Vagina (tissue), 2 donors: Measurements from ENCODE around the gene COX8A. TPM values are rescaled to one million over a fixed set of nuclear protein-coding genes. Genes with fewer than 3 reads are reported as not detected.
A peak's percentile ranks its signal among the peaks of the same experiment; 100 is the strongest.

Source experiments
- DNase-seq, 2 donors: peaks; one replicate each; pipeline ENCODE4 v3.0.0-alpha.2; 2017; ENCODE audit errors: extremely low spot score in 2 of 2
- H3K27ac ChIP-seq: fragments of 200-600 bp; sonication (generic); one replicate; pipeline ENCODE4 v1.5.1; 2019
- H3K27me3 ChIP-seq: fragments of 200-600 bp; sonication (generic); one replicate; pipeline ENCODE4 v1.5.1; 2019
- H3K36me3 ChIP-seq, 2 donors: fragments of 200-600 bp; sonication (generic); one replicate each; pipeline ENCODE4 v1.5.1; 2017 to 2019
- H3K4me1 ChIP-seq: fragments of 200-600 bp; sonication (generic); one replicate; pipeline ENCODE4 v1.5.1; 2019
- H3K4me3 ChIP-seq, 2 donors: fragments of 200-600 bp; sonication (generic); 1 replicate in 1 of 2; 2 replicates in 1 of 2; pipeline ENCODE4 v1.5.1; 2016 to 2019
- H3K9me3 ChIP-seq: fragments of 200-600 bp; sonication (generic); one replicate; pipeline ENCODE4 v1.5.1; 2019
- POLR2A ChIP-seq, 2 donors: fragments of 450-650 bp; IDR thresholded peaks; one replicate each; pipeline ENCODE4 v1.6.1; 2017; ENCODE audit warnings: antibody characterized with exemption in 2 of 2, mild to moderate bottlenecking in 2 of 2, moderate library complexity in 2 of 2
- POLR2AphosphoS5 ChIP-seq, 2 donors: sonication (generic); formaldehyde crosslinking; IDR thresholded peaks; one replicate each; pipeline ENCODE4 v1.9.0; 2017; ENCODE audit warnings: antibody characterized with exemption in 2 of 2, mild to moderate bottlenecking in 2 of 2, low read depth in 1 of 2; ENCODE audit not compliant: insufficient read depth in 1 of 2
- intact Hi-C: fragments of 100-400 bp; cut with DNase I; formaldehyde crosslinking; loops from one replicate; pipeline ENCODE4 v1.15.1; 2023
- total RNA-seq: library from RNA; depleted of rRNA; stranded (reverse); fragments of >200 nt; gene quantifications from one replicate; pipeline ENCODE4 v1.2.3, GENCODE V29; 2016
- TF ChIP-seq, protein P1 (sequence below), 3 experiments: fragments of 450-650 bp in 2 of 3; fragments of 200-600 bp in 1 of 3; sonication (generic) in 1 of 3; IDR thresholded peaks; one replicate each; pipeline ENCODE4 v1.5.1; 2017 to 2019; ENCODE audit warnings: antibody characterized with exemption in 3 of 3, mild to moderate bottlenecking in 2 of 3, moderate library complexity in 2 of 3

COX8A gene, protein sequence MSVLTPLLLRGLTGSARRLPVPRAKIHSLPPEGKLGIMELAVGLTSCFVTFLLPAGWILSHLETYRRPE
- total RNA-seq: 383 TPM

DNA sequence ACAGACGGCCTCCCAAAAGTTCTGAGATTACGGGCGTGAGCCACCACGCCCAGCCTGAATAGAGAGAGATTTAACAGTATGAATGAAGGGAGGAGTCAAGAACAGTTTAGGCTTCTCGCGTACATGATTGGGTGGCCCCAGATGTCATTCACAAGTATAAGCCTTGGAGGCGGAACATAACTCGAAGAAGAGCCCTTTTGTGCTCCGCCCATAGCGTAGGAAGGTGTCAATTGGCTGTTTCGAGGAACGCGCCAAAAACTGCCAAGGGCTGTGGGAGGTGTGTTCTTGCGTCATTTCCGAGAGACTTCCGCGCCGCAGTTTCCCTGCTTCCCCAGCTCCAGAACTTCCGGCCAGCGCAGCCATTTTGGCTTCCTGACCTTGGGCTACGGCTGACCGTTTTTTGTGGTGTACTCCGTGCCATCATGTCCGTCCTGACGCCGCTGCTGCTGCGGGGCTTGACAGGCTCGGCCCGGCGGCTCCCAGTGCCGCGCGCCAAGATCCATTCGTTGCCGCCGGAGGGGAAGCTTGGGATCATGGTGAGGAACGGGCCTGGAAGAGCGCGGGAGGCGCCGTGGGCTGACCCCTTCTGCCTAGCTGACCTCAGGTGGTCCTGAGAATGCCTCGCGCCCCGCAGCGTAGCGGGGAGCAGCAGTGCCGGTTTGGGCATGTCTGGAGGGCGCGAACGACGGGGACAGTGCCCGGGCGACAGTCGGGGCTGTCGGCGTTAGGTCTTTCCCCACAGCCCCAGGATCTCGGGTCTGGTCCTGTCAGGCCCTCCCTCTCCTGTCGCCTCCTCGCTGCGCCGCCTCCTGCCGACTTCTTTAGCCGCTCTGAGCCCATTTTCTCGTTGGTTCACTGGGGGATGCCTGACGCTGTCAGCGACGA, at the start of gene COX8A:
COX8A (plus strand) TSS at position 362 of the 885 bp plus-strand sequence; CDS start at position 423, 61 bp downstream.
- H3K4me1 ChIP-seq: peaks cover 36% of the 10 kb centered on the region
- TF ChIP-seq POLR2AphosphoS5 (IDR thresholded peaks at IDR 0.05; ENCODE audit: insufficient read depth in 1 of 2, low read depth in 1 of 2): peak; percentile 94 to 98
- peak in 1 of 2 donors; percentile 53 for TF ChIP-seq POLR2A (IDR thresholded peaks at IDR 0.05)
- TF ChIP-seq, protein P1, sequence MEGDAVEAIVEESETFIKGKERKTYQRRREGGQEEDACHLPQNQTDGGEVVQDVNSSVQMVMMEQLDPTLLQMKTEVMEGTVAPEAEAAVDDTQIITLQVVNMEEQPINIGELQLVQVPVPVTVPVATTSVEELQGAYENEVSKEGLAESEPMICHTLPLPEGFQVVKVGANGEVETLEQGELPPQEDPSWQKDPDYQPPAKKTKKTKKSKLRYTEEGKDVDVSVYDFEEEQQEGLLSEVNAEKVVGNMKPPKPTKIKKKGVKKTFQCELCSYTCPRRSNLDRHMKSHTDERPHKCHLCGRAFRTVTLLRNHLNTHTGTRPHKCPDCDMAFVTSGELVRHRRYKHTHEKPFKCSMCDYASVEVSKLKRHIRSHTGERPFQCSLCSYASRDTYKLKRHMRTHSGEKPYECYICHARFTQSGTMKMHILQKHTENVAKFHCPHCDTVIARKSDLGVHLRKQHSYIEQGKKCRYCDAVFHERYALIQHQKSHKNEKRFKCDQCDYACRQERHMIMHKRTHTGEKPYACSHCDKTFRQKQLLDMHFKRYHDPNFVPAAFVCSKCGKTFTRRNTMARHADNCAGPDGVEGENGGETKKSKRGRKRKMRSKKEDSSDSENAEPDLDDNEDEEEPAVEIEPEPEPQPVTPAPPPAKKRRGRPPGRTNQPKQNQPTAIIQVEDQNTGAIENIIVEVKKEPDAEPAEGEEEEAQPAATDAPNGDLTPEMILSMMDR (IDR thresholded peaks at IDR 0.05): no peak
- no peaks in the 10 kb centered on the region for H3K9me3 ChIP-seq
- peak within 1 kb of the TSS; percentile 77 to 99 for H3K4me3 ChIP-seq
- no peaks in the 10 kb centered on the region for H3K27me3 ChIP-seq
- intact Hi-C loops: no loop called here
- peaks cover 0 to 5% of the 10 kb centered on the region in 2 donors for H3K36me3 ChIP-seq
- peak within 1 kb of the TSS; percentile 85 for H3K27ac ChIP-seq
- DNase-seq: peak; percentile 99

DNA sequence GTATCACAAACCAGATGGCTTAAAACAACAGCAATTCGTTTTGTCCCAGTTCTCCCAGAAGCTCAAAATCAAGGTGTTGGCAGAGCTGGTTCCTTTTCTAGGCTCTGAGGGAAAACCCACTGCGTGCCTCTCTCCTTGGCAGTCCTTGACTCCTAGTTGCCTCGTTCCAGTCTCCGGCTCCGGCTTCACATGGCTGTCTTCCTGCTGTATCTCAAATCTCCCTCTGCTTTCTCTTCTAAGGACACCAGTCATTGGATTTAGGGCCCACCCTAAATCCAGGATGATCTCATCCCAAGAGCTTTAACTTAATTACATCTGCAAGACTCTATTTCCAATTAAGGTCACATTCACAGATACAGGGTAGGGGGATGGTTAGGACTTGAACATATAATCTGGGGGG, 44.8 kb upstream of the COX8A start:
- intact Hi-C loops: no loop called here
- no peak for DNase-seq
- Histone ChIP-seq H3K4me3 (no peak overlapping the region), H3K27me3 (no peaks in the 10 kb centered on the region), H3K36me3 (no peaks in the 10 kb centered on the region), H3K9me3 (no peaks in the 10 kb centered on the region), H3K4me1 (no peaks in the 10 kb centered on the region), H3K27ac (no peak overlapping the region)
- TF ChIP-seq POLR2A (IDR thresholded peaks at IDR 0.05) (no peak), POLR2AphosphoS5 (IDR thresholded peaks at IDR 0.05; ENCODE audit: insufficient read depth in 1 of 2, low read depth in 1 of 2) (no peak)
- TF ChIP-seq, protein P1 (IDR thresholded peaks at IDR 0.05): no peak

DNA sequence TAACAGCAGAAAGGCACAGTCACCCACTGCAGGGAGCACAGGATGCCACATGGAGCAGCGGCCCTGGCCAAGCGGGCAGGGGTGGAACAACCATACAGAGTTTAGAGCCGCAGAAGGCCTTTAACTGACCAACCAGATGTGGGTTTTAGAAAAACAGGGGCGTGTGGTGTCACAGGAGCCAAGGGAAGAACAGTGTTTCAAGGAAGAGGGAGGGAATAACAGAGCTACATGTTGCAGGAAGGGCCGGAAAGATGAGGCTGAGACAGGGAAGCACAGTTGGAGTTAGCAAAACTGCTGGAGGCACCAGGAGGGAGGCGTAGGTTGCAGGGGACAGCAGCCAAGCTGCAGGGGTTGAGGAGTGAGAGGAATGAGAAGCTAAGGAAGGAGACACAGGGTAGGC, 43.4 kb upstream of the COX8A start:
- Histone ChIP-seq H3K27me3 (no peaks in the 10 kb centered on the region), H3K4me1 (no peaks in the 10 kb centered on the region), H3K36me3 (no peaks in the 10 kb centered on the region), H3K4me3 (no peak overlapping the region), H3K9me3 (no peaks in the 10 kb centered on the region), H3K27ac (no peak overlapping the region)
- intact Hi-C loops: no loop called here
- no peak for TF ChIP-seq POLR2A (IDR thresholded peaks at IDR 0.05)
- no peak for TF ChIP-seq POLR2AphosphoS5 (IDR thresholded peaks at IDR 0.05; ENCODE audit: insufficient read depth in 1 of 2, low read depth in 1 of 2)
- TF ChIP-seq, protein P1 (IDR thresholded peaks at IDR 0.05): no peak
- DNase-seq: no peak

DNA sequence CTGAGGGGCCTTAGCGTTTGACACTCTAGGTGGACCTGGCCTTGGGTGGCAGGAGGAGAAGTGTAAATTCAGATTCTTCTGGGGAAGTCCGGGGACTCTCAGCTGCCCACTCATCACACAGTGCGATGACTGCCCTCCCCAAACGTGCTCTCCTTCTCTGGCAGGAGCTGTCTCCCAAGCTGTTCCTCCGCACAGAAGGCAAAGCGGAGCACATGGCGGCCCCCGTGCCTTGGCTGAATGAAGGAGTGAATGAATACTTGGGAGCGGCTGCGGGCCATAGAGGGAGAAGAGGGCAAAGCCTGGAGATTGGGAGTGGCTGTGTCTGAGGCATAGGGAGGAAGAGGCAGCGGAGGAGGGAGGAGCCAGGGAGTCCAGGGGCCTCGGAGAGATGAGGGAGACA, 42.5 kb upstream of the COX8A start:
- TF ChIP-seq, protein P1 (IDR thresholded peaks at IDR 0.05): no peak
- no peak for TF ChIP-seq POLR2AphosphoS5 (IDR thresholded peaks at IDR 0.05; ENCODE audit: insufficient read depth in 1 of 2, low read depth in 1 of 2)
- TF ChIP-seq POLR2A (IDR thresholded peaks at IDR 0.05): no peak
- Histone ChIP-seq H3K9me3 (no peaks in the 10 kb centered on the region), H3K36me3 (no peaks in the 10 kb centered on the region), H3K4me3 (no peak overlapping the region), H3K4me1 (no peaks in the 10 kb centered on the region), H3K27me3 (no peaks in the 10 kb centered on the region), H3K27ac (no peak overlapping the region)
- intact Hi-C loops: no loop called here
- no peak for DNase-seq

DNA sequence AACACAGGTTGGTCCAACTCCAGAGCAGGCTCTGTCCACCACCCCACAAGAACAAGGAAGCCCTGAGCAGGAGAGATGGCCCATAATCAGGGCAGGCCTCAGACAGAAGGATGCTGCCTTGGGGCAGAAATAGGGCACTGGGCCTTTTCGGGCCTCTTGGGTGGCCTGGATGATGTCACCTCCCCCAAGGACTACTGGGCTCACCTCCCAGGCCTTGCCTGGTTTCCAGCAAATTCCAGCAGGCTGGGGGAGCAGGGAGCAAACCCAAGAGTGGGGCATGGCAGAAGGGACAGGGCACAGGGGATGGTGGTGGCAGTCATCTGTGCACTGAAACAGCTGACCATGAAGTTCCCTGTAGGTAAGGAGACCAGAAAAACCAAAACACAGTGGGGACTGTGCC, 41.0 kb upstream of the COX8A start:
- intact Hi-C loops: no loop called here
- H3K4me3 ChIP-seq: no peak overlapping the region
- H3K4me1 ChIP-seq: peaks cover 5% of the 10 kb centered on the region
- H3K36me3 ChIP-seq: no peaks in the 10 kb centered on the region
- H3K9me3 ChIP-seq: no peaks in the 10 kb centered on the region
- DNase-seq: no peak
- no peaks in the 10 kb centered on the region for H3K27me3 ChIP-seq
- TF ChIP-seq POLR2AphosphoS5 (IDR thresholded peaks at IDR 0.05; ENCODE audit: insufficient read depth in 1 of 2, low read depth in 1 of 2) (no peak), POLR2A (IDR thresholded peaks at IDR 0.05) (no peak)
- TF ChIP-seq, protein P1 (IDR thresholded peaks at IDR 0.05): no peak
- no peak overlapping the region for H3K27ac ChIP-seq
